Testis (tissue), 5 donors: ENCODE data around the gene GPC1. TPM values are rescaled to one million over a fixed set of nuclear protein-coding genes. Genes with fewer than 3 reads are reported as not detected.
A peak's percentile ranks its signal among the peaks of the same experiment; 100 is the strongest.
"Not testable (repeated sequence)": the region's sequence is repeated elsewhere in the genome, so short reads cannot be mapped to it uniquely, and the experiment has no call there.

ENCODE experiments used
- DNase-seq: peaks from one replicate; pipeline ENCODE4 v3.0.0-alpha.2; 2019
- H3K27ac ChIP-seq, 2 donors: fragments of 200-600 bp; sonication (generic); one replicate each; pipeline ENCODE4 v1.5.1; 2019
- H3K27me3 ChIP-seq: fragments of 200-600 bp; sonication (generic); one replicate; pipeline ENCODE4 v1.5.1; 2019
- H3K36me3 ChIP-seq: fragments of 200-600 bp; sonication (generic); one replicate; pipeline ENCODE4 v1.5.1; 2017; ENCODE audit warnings: low read depth; ENCODE audit errors: missing control alignments
- H3K4me1 ChIP-seq: fragments of 200-600 bp; sonication (generic); one replicate; pipeline ENCODE4 v1.5.1; 2019
- H3K4me3 ChIP-seq, 2 donors: fragments of 200-600 bp; sonication (generic); one replicate each; pipeline ENCODE4 v1.5.1; 2017 to 2019
- H3K9me3 ChIP-seq: fragments of 200-600 bp; sonication (generic); one replicate; pipeline ENCODE4 v1.5.1; 2017
- POLR2A ChIP-seq: fragments of 450-650 bp; IDR thresholded peaks from one replicate; pipeline ENCODE4 v1.6.1; 2017; ENCODE audit warnings: antibody characterized with exemption, mild to moderate bottlenecking, moderate library complexity
- WGBS, 2 donors: methylation state at CpG; one replicate each; pipeline ENCODE4 v1.1.5; 2018; 5-methylcytosine and 5-hydroxymethylcytosine counted together
- intact Hi-C: fragments of 100-400 bp; cut with DNase I; formaldehyde crosslinking; loops from one replicate; pipeline ENCODE4 v1.15.1; 2023; ENCODE audit warnings: low total_unique reads
- long read RNA-seq, 2 donors: transcript quantifications; one replicate each; lab custom pipeline, GENCODE V29; 2026
- polyA plus RNA-seq: library from polyadenylated mRNA; stranded (reverse); fragments of 350-450 nt; fragmentation: Illumina TruSeq; extraction: RNeasy Lipid Tissue Mini Kit (QIAGEN cat#74804); gene quantifications from one replicate; pipeline ENCODE4 v1.2.3, GENCODE V29; 2014; ENCODE audit warnings: low read depth, low replicate concordance; ENCODE audit not compliant: insufficient read depth
- total RNA-seq, 2 donors: library from RNA; depleted of rRNA; stranded (reverse); fragments of >200 nt; gene quantifications; one replicate each; pipeline ENCODE4 v1.2.3, GENCODE V29; 2016
- TF ChIP-seq, protein P1 (sequence below), 3 experiments: fragments of 450-650 bp in 2 of 3; fragments of 200-600 bp in 1 of 3; sonication (generic) in 1 of 3; IDR thresholded peaks; one replicate each; pipeline ENCODE4 v1.5.1; 2016 to 2019; ENCODE audit warnings: antibody characterized with exemption in 3 of 3, mild to moderate bottlenecking in 2 of 3, moderate library complexity in 1 of 3

Gene GPC1, protein sequence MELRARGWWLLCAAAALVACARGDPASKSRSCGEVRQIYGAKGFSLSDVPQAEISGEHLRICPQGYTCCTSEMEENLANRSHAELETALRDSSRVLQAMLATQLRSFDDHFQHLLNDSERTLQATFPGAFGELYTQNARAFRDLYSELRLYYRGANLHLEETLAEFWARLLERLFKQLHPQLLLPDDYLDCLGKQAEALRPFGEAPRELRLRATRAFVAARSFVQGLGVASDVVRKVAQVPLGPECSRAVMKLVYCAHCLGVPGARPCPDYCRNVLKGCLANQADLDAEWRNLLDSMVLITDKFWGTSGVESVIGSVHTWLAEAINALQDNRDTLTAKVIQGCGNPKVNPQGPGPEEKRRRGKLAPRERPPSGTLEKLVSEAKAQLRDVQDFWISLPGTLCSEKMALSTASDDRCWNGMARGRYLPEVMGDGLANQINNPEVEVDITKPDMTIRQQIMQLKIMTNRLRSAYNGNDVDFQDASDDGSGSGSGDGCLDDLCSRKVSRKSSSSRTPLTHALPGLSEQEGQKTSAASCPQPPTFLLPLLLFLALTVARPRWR
- total RNA-seq (100 to 1,000 TPM; 244 to 479 TPM), polyA plus RNA-seq (74.2 TPM)
- long read RNA-seq, donor 1, transcript GPC1-201 (9 exons, 3,713 nt): major isoform, 48 of 55 reads
- long read RNA-seq, donor 1, partial matches to known transcripts: 7 of 55 reads
- long read RNA-seq, donor 1, other reads (novel, unspliced or antisense): 0 of 55 reads
- long read RNA-seq, donor 2, transcript GPC1-201 (9 exons, 3,713 nt): major isoform, 32 of 50 reads
- long read RNA-seq, donor 2, partial matches to known transcripts: 11 of 50 reads
- long read RNA-seq, donor 2, other reads (novel, unspliced or antisense): 7 of 50 reads

DNA sequence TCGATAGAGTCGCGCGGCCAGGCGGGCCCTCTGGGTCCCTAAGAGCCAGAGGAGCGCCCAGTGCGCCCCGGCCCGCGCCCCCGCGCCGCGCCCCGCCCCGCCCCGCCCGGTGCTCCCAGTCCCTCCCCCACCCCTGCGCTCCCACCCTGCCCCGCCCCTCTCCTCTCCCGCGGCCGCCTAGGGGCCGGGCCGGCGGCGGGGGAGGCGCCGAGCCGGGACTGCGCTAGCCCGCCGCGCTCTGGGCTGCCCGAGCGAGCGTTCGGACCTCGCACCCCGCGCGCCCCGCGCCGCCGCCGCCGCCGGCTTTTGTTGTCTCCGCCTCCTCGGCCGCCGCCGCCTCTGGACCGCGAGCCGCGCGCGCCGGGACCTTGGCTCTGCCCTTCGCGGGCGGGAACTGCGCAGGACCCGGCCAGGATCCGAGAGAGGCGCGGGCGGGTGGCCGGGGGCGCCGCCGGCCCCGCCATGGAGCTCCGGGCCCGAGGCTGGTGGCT is at the start of gene GPC1:
TSS of gene GPC1 (plus strand) at position 207 of the 491 bp plus-strand sequence. CDS start at position 463, 256 bp downstream.
- no peak for TF ChIP-seq POLR2A
- TF ChIP-seq, protein P1, sequence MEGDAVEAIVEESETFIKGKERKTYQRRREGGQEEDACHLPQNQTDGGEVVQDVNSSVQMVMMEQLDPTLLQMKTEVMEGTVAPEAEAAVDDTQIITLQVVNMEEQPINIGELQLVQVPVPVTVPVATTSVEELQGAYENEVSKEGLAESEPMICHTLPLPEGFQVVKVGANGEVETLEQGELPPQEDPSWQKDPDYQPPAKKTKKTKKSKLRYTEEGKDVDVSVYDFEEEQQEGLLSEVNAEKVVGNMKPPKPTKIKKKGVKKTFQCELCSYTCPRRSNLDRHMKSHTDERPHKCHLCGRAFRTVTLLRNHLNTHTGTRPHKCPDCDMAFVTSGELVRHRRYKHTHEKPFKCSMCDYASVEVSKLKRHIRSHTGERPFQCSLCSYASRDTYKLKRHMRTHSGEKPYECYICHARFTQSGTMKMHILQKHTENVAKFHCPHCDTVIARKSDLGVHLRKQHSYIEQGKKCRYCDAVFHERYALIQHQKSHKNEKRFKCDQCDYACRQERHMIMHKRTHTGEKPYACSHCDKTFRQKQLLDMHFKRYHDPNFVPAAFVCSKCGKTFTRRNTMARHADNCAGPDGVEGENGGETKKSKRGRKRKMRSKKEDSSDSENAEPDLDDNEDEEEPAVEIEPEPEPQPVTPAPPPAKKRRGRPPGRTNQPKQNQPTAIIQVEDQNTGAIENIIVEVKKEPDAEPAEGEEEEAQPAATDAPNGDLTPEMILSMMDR (IDR thresholded peaks at IDR 0.05): no peak
- DNase-seq: peak; percentile 72
- H3K4me3 ChIP-seq: peak within 1 kb of the TSS; percentile 72 to 80
- 0% methylated on average over 19 of the region's 77 CpGs; no CpG with 5 or more reads in 1 of the 2 donors for WGBS, 2 donors
- H3K4me1 ChIP-seq: peaks cover 23% of the 10 kb centered on the region
- no peaks in the 10 kb centered on the region for H3K36me3 ChIP-seq
- intact Hi-C loops: loop anchor here (5.0 kb wide), 1 partner anchor 203 kb away; no protein-coding TSS in a partner anchor
- H3K9me3 ChIP-seq: no peaks in the 10 kb centered on the region
- peak within 1 kb of the TSS; percentile 75 to 88 for H3K27ac ChIP-seq
- H3K27me3 ChIP-seq: no peaks in the 10 kb centered on the region

DNA sequence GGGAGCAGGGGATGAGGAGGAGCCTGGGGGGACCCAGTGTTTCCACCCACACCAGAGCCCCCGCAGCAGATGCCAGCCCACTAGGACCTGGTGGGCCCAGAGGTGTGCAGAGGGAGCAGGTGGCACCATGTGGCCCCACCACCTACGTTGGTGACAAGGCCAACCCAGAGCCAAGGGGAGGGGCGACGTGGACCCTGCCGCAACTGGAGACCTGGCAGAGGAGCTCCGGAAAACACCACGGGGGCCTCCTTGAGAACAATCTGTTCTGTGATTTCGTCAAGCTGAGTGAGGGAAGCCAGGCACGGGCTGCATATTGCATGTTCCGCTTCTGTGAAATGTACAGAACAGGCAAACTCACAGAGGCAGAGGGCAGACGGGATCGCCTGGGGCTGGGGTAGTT is 49.1 kb upstream of the GPC1 start:
- Histone ChIP-seq H3K27ac (no peak overlapping the region), H3K4me1 (peaks cover 2% of the 10 kb centered on the region), H3K36me3 (no peaks in the 10 kb centered on the region), H3K27me3 (no peaks in the 10 kb centered on the region), H3K9me3 (no peaks in the 10 kb centered on the region), H3K4me3 (no peak overlapping the region)
- WGBS, 2 donors: 75% methylated on average over 8 to 12 of the region's 12 CpGs
- TF ChIP-seq POLR2A: no peak
- intact Hi-C loops: no loop called here
- DNase-seq: peak; percentile 53

DNA sequence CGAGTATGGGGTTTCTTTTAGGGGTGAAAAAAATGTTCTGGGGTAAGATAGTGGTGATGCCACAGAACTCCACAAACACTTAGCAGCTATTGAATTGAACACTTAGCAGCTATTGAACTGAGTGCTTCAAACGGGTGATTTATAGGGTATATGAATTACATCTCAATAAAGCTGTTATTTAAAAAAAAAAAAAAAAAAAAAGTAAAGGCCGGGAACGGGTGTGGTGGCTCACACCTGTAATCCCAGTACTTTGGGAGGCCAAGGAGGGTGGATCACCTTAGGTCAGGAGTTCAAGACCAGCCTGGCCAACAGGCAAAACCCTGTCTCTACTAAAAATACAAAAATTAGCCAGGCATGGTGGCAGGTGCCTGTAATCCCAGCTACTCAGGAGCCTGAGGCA is 48.7 kb upstream of the GPC1 start:
- WGBS, 2 donors: 82 to 87% methylated on average over 4 of the region's 4 CpGs
- H3K9me3 ChIP-seq, H3K27ac ChIP-seq, H3K27me3 ChIP-seq, intact Hi-C loops, H3K4me3 ChIP-seq, H3K36me3 ChIP-seq, H3K4me1 ChIP-seq, DNase-seq: not testable (repeated sequence)

DNA sequence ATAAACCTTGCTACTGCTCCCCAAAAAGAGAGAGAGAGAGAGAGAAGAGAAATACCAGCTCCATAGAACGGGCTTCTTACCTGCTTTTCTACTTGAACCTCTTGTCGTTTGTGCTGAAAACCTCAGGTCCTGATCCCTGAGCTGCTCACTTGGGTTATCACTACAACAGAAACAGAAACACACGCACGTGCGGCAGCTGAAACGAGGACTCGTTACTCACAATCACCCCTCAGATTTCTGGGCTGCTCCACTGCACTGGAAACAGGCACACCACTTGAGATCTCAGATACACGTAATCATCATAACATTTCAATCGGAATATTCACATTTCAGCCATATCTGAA is 48.2 kb upstream of the GPC1 start:
- DNase-seq: no peak
- H3K9me3 ChIP-seq: no peaks in the 10 kb centered on the region
- no peaks in the 10 kb centered on the region for H3K27me3 ChIP-seq
- H3K36me3 ChIP-seq: no peaks in the 10 kb centered on the region
- intact Hi-C loops: no loop called here
- H3K4me1 ChIP-seq: peaks cover 2% of the 10 kb centered on the region
- TF ChIP-seq, protein P1 (IDR thresholded peaks at IDR 0.05): no peak
- TF ChIP-seq POLR2A: no peak
- WGBS, 2 donors: 93% methylated on average over 8 to 9 of the region's 9 CpGs
- H3K4me3 ChIP-seq: no peak overlapping the region
- H3K27ac ChIP-seq: no peak overlapping the region

DNA sequence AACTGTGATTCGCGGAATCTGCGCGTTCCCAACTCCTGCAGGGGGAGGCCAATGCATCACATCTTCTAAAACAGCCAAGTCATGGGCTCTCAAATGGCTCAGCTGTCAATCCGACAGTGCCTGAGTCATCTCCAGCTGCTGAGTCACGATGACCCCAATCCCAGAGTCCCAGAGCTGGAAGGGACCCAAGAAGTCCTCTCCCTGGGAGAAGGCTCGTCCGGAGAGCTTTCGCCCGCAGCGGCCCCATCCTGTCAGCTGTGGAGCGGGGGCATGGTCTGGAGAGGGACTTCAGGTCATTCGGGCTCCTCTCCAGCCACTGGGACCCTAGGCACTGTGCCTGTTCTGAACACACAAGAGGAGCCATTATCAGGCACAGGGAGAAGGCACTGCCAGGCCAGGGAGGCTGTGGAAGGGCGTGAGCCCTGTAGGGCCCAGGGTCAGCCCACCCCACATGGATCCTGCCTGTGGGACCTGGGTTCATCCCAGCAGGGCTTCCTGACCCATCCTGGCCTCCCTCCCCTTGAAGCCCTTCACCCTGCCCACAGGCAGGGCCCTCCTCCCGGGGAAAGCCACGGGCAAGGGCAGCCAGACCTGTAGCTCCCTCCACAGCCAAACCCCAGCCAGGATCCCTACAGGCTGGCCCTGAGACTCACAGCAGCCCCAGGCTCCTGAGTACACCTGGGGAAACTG is 47.6 kb upstream of the GPC1 start:
- Histone ChIP-seq H3K36me3 (no peaks in the 10 kb centered on the region), H3K9me3 (no peaks in the 10 kb centered on the region), H3K4me1 (peaks cover 2% of the 10 kb centered on the region), H3K4me3 (no peak overlapping the region), H3K27ac (no peak overlapping the region), H3K27me3 (no peaks in the 10 kb centered on the region)
- intact Hi-C loops: no loop called here
- 64 to 85% methylated on average over 9 to 16 of the region's 16 CpGs for WGBS, 2 donors
- peak; percentile 44 for DNase-seq
- TF ChIP-seq, protein P1 (IDR thresholded peaks at IDR 0.05): no peak
- no peak for TF ChIP-seq POLR2A
